Epithelial cell of proximal tubule (primary cell): ENCODE results near the gene MRGPRX4. TPM values are rescaled to one million over a fixed set of nuclear protein-coding genes. Genes with fewer than 3 reads are reported as not detected.
"Not testable (repeated sequence)": the region's sequence is repeated elsewhere in the genome, so short reads cannot be mapped to it uniquely, and the experiment has no call there.

ENCODE experiments used
- DNase-seq: peaks from one replicate; pipeline ENCODE4 v3.0.0-alpha.2; 2011; ENCODE audit warnings: low read depth
- H3K4me3 ChIP-seq: 2 replicates; pipeline ENCODE4 v1.5.1; 2011; ENCODE audit warnings: low read depth, mild to moderate bottlenecking, low read length
- total RNA-seq: library from RNA; depleted of rRNA; stranded (reverse); fragments of >200 nt; gene quantifications from 2 replicates; pipeline ENCODE4 v1.2.3, GENCODE V29; 2015
- TF ChIP-seq, protein P1 (sequence below): conservative IDR thresholded peaks from 2 replicates; pipeline ENCODE4 v1.5.1; 2012; ENCODE audit warnings: low read depth, mild to moderate bottlenecking, low read length

MRGPRX4 gene
- not detected in 2 replicates for total RNA-seq

DNA sequence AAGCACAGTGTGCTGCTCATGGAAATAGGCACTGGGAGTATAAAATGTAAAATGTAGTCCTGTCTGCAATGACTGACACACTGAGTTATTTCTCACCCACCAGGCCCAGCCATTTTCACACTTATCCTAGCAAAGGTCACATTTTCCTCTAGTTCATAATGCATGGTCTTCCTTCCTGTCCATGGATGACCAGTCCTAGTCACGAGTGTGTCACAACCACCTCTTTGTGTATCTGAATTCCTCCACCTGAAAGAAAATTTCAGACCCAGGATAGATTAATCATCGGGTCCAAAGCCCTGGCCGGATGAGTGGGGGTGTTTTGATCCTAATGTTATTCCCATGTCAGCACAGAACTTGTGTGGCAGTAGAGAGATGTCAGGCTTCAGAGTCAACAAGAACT lies at the start of gene MRGPRX4:
MRGPRX4 (plus strand) TSS at position 172 of the 400 bp plus-strand sequence. CDS start 420 bp downstream, outside the sequence.
- DNase-seq: no peak
- H3K4me3 ChIP-seq: no peak within 1 kb of the TSS
- TF ChIP-seq, protein P1, sequence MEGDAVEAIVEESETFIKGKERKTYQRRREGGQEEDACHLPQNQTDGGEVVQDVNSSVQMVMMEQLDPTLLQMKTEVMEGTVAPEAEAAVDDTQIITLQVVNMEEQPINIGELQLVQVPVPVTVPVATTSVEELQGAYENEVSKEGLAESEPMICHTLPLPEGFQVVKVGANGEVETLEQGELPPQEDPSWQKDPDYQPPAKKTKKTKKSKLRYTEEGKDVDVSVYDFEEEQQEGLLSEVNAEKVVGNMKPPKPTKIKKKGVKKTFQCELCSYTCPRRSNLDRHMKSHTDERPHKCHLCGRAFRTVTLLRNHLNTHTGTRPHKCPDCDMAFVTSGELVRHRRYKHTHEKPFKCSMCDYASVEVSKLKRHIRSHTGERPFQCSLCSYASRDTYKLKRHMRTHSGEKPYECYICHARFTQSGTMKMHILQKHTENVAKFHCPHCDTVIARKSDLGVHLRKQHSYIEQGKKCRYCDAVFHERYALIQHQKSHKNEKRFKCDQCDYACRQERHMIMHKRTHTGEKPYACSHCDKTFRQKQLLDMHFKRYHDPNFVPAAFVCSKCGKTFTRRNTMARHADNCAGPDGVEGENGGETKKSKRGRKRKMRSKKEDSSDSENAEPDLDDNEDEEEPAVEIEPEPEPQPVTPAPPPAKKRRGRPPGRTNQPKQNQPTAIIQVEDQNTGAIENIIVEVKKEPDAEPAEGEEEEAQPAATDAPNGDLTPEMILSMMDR: no peak

DNA sequence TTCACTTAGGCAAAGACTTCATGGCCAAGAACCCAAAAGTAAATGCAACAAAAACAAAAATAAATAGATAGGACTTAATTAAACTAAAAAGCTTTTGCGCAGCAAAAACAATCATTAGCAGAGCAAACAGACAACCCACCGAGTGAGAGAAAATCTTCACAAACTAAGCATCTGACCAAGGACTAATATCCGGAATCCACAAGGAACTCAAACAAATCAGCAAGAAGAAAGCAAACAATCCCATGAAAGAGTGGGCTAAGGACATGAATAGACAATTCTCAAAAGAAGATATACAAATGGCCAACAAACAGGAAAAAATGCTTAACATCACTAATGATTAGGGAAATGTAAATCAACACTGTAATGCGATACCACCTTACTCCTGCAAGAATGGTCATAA lies 41.5 kb upstream of the MRGPRX4 start:
- not testable (repeated sequence) for H3K4me3 ChIP-seq, DNase-seq

DNA sequence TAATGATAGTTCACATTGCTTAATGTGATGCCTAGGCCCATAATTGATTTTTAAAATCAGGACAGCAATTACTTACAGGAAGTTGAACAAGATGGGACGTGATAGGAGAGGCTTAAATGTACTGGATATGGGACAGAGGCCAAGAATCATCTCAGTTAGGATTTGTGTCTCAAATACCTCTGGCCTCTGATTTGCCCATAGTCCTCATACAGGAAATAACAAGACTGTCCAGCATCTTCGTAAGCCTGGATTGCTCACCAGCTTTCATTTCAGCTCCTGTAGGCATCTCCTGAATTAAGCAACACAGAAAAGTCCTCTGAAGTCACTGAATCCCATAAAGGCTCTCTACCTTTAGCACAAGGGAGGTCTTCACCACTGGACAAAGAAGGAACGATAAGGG lies 40.3 kb upstream of the MRGPRX4 start, which contains the start of gene MRGPRX3:
MRGPRX3 (plus strand) TSS at position 231 of the 400 bp plus-strand sequence. CDS start 4,632 bp downstream, outside the sequence.
- no peak within 1 kb of the TSS for H3K4me3 ChIP-seq
- TF ChIP-seq, protein P1: no peak
- DNase-seq: no peak

DNA sequence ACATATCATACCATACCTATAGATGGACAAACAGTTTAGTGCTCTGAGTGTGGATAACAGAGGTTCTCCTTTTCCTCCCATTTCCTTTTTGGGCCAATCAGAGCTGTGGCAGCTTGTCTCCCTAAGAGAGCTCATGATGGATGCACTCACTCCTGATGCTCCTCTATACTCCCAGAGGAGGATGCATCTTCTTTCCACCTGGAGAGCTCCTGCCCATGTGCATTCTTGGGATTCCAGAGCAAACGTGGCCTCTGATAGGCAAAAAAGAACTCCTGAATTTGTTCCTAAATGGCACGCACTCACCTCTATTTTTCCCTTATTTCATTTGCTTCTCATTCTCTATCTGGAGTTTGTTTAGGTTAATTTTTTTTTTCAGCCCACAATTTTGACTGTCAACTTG lies 37.3 kb upstream of the MRGPRX4 start:
- DNase-seq: no peak
- TF ChIP-seq, protein P1: no peak
- H3K4me3 ChIP-seq: no peak overlapping the region

DNA sequence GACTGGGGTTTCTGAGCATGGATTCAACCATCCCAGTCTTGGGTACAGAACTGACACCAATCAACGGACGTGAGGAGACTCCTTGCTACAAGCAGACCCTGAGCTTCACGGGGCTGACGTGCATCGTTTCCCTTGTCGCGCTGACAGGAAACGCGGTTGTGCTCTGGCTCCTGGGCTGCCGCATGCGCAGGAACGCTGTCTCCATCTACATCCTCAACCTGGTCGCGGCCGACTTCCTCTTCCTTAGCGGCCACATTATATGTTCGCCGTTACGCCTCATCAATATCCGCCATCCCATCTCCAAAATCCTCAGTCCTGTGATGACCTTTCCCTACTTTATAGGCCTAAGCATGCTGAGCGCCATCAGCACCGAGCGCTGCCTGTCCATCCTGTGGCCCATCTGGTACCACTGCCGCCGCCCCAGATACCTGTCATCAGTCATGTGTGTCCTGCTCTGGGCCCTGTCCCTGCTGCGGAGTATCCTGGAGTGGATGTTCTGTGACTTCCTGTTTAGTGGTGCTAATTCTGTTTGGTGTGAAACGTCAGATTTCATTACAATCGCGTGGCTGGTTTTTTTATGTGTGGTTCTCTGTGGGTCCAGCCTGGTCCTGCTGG lies 35.3 kb upstream of the MRGPRX4 start:
- H3K4me3 ChIP-seq: no peak overlapping the region
- no peak for DNase-seq
- TF ChIP-seq, protein P1: no peak

DNA sequence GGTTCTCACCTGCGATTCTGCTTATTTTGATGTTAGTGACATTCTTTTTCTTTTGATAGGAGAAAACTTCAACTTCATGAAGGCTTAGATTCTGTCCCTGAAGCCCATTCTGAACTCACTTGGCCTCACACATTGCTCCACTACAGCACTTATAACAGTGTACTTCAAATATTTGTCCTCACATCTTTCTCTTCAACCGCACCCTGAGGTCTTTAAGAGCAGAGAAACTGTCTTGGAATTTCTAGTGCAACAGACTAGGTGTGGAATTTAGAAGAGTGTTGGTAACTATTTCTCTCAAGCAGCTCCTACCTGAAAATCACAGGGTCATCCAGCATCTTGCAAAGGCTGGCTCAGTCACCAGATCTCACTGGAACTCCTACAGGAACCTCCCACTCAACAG lies 32.5 kb upstream of the MRGPRX4 start:
- H3K4me3 ChIP-seq: no peak overlapping the region
- TF ChIP-seq, protein P1: no peak
- DNase-seq: no peak

- no peak overlapping the region for H3K4me3 ChIP-seq
- no peak for DNase-seq
- TF ChIP-seq, protein P1: no peak
Measured at GRCh38 chr11:18144243-18144642, 28.4 kb upstream of the MRGPRX4 start.
